Epithelial cell of esophagus (primary cell): ENCODE data around the gene RGS6.

Experiments
- DNase-seq: peaks from one replicate; pipeline ENCODE4 v3.0.0; 2010; ENCODE audit warnings: low read depth
- H3K4me3 ChIP-seq: 2 replicates; pipeline ENCODE4 v1.5.1; 2011; ENCODE audit warnings: mild to moderate bottlenecking, low read length, control low read depth
- CTCF ChIP-seq: IDR thresholded peaks from 2 replicates; pipeline ENCODE4 v1.5.1; 2011; ENCODE audit warnings: low read depth, mild to moderate bottlenecking, low read length, control low read depth, inconsistent platforms; ENCODE audit not compliant: insufficient read depth; ENCODE audit errors: missing control alignments

Gene RGS6

DNA sequence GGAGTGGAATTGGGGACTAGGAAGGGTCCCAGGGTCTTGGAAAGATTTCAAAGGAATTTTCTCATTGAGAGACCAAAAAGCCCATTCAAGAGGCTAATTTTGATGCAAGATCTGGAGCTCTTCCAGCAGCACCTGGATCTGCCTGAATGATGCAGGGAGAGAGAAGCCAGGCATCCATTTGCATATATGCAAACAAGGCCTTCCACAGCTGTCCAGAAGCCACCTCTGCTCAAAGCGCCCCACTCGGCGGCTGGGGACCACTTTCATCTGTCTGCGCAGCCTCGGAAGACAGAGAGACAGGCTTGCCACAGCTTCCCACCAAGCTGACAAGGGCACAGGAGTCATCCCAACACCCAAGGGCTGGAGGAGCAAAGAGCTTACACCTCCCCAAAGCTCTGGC, 666.1 kb downstream of the RGS6 start:
- no peak overlapping the region for H3K4me3 ChIP-seq
- TF ChIP-seq CTCF = no peak
- no peak for DNase-seq

- no peak for TF ChIP-seq CTCF
- no peak overlapping the region for H3K4me3 ChIP-seq
- no peak for DNase-seq
Observed at GRCh38 chr14:72599579-72600470, 667.6 kb downstream of the RGS6 start.

- no peak for TF ChIP-seq CTCF
- no peak overlapping the region for H3K4me3 ChIP-seq
- DNase-seq = no peak
Observed at GRCh38 chr14:72600551-72601330, 668.5 kb downstream of the RGS6 start.

DNA sequence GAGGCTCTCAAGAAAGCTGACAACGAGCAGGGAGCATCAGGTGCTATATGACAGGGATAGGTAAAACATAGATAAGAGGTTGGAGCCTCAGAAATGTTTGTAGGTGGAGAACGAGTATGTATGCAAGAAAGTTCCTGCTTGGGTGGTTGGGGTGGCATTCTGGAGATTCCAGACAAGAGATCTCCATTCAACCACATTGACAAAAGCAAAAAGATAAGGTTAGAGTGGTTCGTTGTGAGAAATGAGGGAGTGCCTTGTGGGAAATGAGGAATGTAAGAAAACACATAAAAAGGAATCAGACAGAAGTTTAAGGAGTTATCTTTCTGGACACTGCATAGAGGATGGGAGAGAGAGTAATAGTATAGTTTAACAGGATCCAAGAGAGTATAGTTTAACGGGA, 671.4 kb downstream of the RGS6 start:
- no peak overlapping the region for H3K4me3 ChIP-seq
- no peak for TF ChIP-seq CTCF
- no peak for DNase-seq

- DNase-seq = no peak
- H3K4me3 ChIP-seq = no peak overlapping the region
- no peak for TF ChIP-seq CTCF
Observed at GRCh38 chr14:72604133-72604532, 671.9 kb downstream of the RGS6 start.

GRCh38 chr14:72605096-72605920, 673.1 kb downstream of the RGS6 start:
- no peak for DNase-seq
- TF ChIP-seq CTCF = no peak
- H3K4me3 ChIP-seq = no peak overlapping the region
